Measurements from ENCODE around the gene BRIP1. TPM values are rescaled to one million over a fixed set of nuclear protein-coding genes. Genes with fewer than 3 reads are reported as not detected.
A peak's percentile ranks its signal among the peaks of the same experiment; 100 is the strongest.

BRIP1 gene
- total and polyA plus RNA-seq, 10 of the 15 experiments (the other 5 are each of a cell fraction or from before 2014, with no cell fraction given) = 4.0 to 24.2 (median 12.8) TPM

- Histone ChIP-seq H3K27me3 (replicated peaks in 1 of 2; ENCODE audit: control insufficient read depth in 2 of 2, insufficient read depth in 2 of 2, low read length in 1 of 2) (no peaks in the 10 kb centered on the region), H3K27ac (ENCODE audit: control insufficient read depth, insufficient read depth) (no peak overlapping the region), H3K36me3 (ENCODE audit: control insufficient read depth in 2 of 2, insufficient read depth in 2 of 2, low read length in 1 of 2) (no peaks in the 10 kb centered on the region), H3K79me2 (ENCODE audit: control insufficient read depth, insufficient read depth, low read length) (no peaks in the 10 kb centered on the region), H3K4me1 (ENCODE audit: control insufficient read depth, insufficient read depth, low read length) (no peaks in the 10 kb centered on the region), H3K4me3 (no peak overlapping the region), H3K9me3 (replicated peaks; ENCODE audit: control insufficient read depth, insufficient read depth, low read length) (no peaks in the 10 kb centered on the region), H3K9ac (ENCODE audit: control insufficient read depth, insufficient read depth, low read length) (no peak overlapping the region), H4K20me1 (ENCODE audit: control insufficient read depth, insufficient read depth) (no peaks in the 10 kb centered on the region), H3K4me2 (ENCODE audit: control insufficient read depth, insufficient read depth) (no peak overlapping the region), H2AFZ (ENCODE audit: control insufficient read depth, low read depth, low read length) (no peak overlapping the region)
- TF ChIP-seq SPI1 (IDR thresholded peaks at IDR 0.05; ENCODE audit: borderline replicate concordance, insufficient read depth, low read depth, low read length) = no peak
- peak in 1 of 2 experiments; percentile 95; a peak in 1 of 4 replicates for TF ChIP-seq ETV6 (conservative IDR thresholded peaks at IDR 0.05 in 1 of 2, IDR thresholded peaks at IDR 0.05 in 1 of 2; ENCODE audit: borderline replicate concordance in 1 of 2, low read depth in 1 of 2)
- FAIRE-seq (no peak), DNase-seq (ENCODE audit: low read depth, low spot score) (no peak), ATAC-seq (no peak)
- ChIA-PET RAD21 (ENCODE audit: unreplicated experiment) (no interaction called here), POLR2A (no interaction called here), SMC1A (ENCODE audit: uncharacterized antibody, unreplicated experiment) (interaction anchor here (1.5 kb wide), 1 partner anchor 130 kb away, joined by 3 read pairs; no protein-coding TSS in a partner anchor), CTCF (interaction anchor here (1.4 kb wide), 1 partner anchor 22 kb away, joined by 3 read pairs; no protein-coding TSS in a partner anchor)
- BruUV-seq (replicated peaks) = no TSS peak
- in situ Hi-C loops (cut with MboI) (no loop called here), intact Hi-C loops (cut with micrococcal nuclease; ENCODE audit: unreplicated experiment) (no loop called here)
- WGBS (ENCODE audit: insufficient coverage, insufficient replicate concordance, low lambda C conversion rate, missing lambda C conversion rate) = 74% methylated on average over 2 of the region's 2 CpGs
Measured at GRCh38 chr17:61683466-61683865, 179.9 kb downstream of the BRIP1 start.

GRCh38 chr17:61680921-61681320, 182.4 kb downstream of the BRIP1 start:
- POLR2A ChIA-PET = interaction anchor here (0.6 kb wide), 1 partner anchor 47 kb away, joined by 5 read pairs; no protein-coding TSS in a partner anchor
- intact Hi-C loops (cut with micrococcal nuclease; ENCODE audit: unreplicated experiment) = no loop called here
- TF ChIP-seq NR2C1 (IDR thresholded peaks at IDR 0.05) (no peak), ZNF217 (IDR thresholded peaks at IDR 0.05) (no peak), CBX3 (IDR thresholded peaks at IDR 0.05; ENCODE audit: borderline replicate concordance, low read depth) (no peak), JUNB (IDR thresholded peaks at IDR 0.05) (no peak), CREM (IDR thresholded peaks at IDR 0.05; ENCODE audit: low read depth) (no peak), IKZF1 (conservative IDR thresholded peaks at IDR 0.05) (no peak), CUX1 (IDR thresholded peaks at IDR 0.05; ENCODE audit: insufficient replicate concordance, low read depth, low read length) (no peak), TCF3 (IDR thresholded peaks at IDR 0.05; ENCODE audit: borderline replicate concordance, insufficient read depth, low read depth, low read length) (no peak), POLR2A (IDR thresholded peaks at IDR 0.05; ENCODE audit: low read depth, low read length) (no peak)

More at GRCh38 chr17:61680921-61681320, 182.4 kb downstream of the BRIP1 start:
- Histone ChIP-seq H3K79me2 (ENCODE audit: control insufficient read depth, insufficient read depth, low read length) (no peaks in the 10 kb centered on the region), H3K4me3 (no peak overlapping the region), H3K36me3 (ENCODE audit: control insufficient read depth in 2 of 2, insufficient read depth in 2 of 2, low read length in 1 of 2) (no peaks in the 10 kb centered on the region), H2AFZ (ENCODE audit: control insufficient read depth, low read depth, low read length) (no peak overlapping the region), H4K20me1 (ENCODE audit: control insufficient read depth, insufficient read depth) (no peaks in the 10 kb centered on the region), H3K4me2 (ENCODE audit: control insufficient read depth, insufficient read depth) (no peak overlapping the region), H3K4me1 (ENCODE audit: control insufficient read depth, insufficient read depth, low read length) (no peaks in the 10 kb centered on the region), H3K9me3 (replicated peaks; ENCODE audit: control insufficient read depth, insufficient read depth, low read length) (no peaks in the 10 kb centered on the region), H3K27ac (ENCODE audit: control insufficient read depth, insufficient read depth) (no peak overlapping the region), H3K27me3 (replicated peaks in 1 of 2; ENCODE audit: control insufficient read depth in 2 of 2, insufficient read depth in 2 of 2, low read length in 1 of 2) (no peaks in the 10 kb centered on the region), H3K9ac (ENCODE audit: control insufficient read depth, insufficient read depth, low read length) (no peak overlapping the region)
- FAIRE-seq = no peak
- no peak for ATAC-seq
- SMC1A ChIA-PET (ENCODE audit: uncharacterized antibody, unreplicated experiment) = no interaction called here
- RAD21 ChIA-PET (ENCODE audit: unreplicated experiment) = no interaction called here
- CTCF ChIA-PET = no interaction called here
- in situ Hi-C loops (cut with MboI) = no loop called here
- 95% methylated on average over 10 of the region's 10 CpGs for WGBS (ENCODE audit: insufficient coverage, insufficient replicate concordance, low lambda C conversion rate, missing lambda C conversion rate)
- DNase-seq (ENCODE audit: low read depth, low spot score) = no peak
- BruUV-seq (replicated peaks) = no TSS peak
